C4-2B (cell line): ENCODE measurements around the gene MYCBPAP.

Experiments used
- CTCF ChIP-seq: fragments of 450-650 bp; conservative IDR thresholded peaks from 2 replicates; pipeline ENCODE4 v1.5.1; 2017; ENCODE audit warnings: mild to moderate bottlenecking
- ZFX ChIP-seq: fragments of 450-650 bp; IDR thresholded peaks from 2 replicates; pipeline ENCODE4 v1.6.1; 2017

- TF ChIP-seq CTCF (no peak), ZFX (no peak)
Measured at GRCh38 chr17:50535407-50535806, 27.2 kb downstream of the MYCBPAP start.
